Esophagus (tissue), 2 donors: ENCODE measurements around the gene DDRGK1. TPM values are rescaled to one million over a fixed set of nuclear protein-coding genes. Genes with fewer than 3 reads are reported as not detected.

Source experiments
- H3K27ac ChIP-seq, 2 donors: one replicate each; pipeline ENCODE4 v1.5.1; 2013; ENCODE audit warnings: low read depth in 2 of 2, mild to moderate bottlenecking in 2 of 2, inconsistent platforms in 1 of 2, low read length in 1 of 2, moderate library complexity in 1 of 2
- H3K27me3 ChIP-seq, 2 donors: one replicate each; pipeline ENCODE4 v1.6.1; 2013; ENCODE audit warnings: low read length in 2 of 2, control low read depth in 1 of 2, mild to moderate bottlenecking in 1 of 2; ENCODE audit not compliant: insufficient read depth in 2 of 2, control insufficient read depth in 1 of 2
- H3K36me3 ChIP-seq, 2 donors: one replicate each; pipeline ENCODE4 v1.6.1; 2013; ENCODE audit warnings: low read length in 1 of 2; ENCODE audit not compliant: control insufficient read depth in 2 of 2, insufficient read depth in 2 of 2
- H3K4me1 ChIP-seq, 2 donors: one replicate each; pipeline ENCODE4 v1.6.1; 2013; ENCODE audit warnings: low read length in 1 of 2; ENCODE audit not compliant: control insufficient read depth in 2 of 2, insufficient read depth in 2 of 2
- H3K4me3 ChIP-seq, 2 donors: one replicate each; pipeline ENCODE4 v1.5.1; 2013; ENCODE audit warnings: low read length in 2 of 2, mild to moderate bottlenecking in 2 of 2, low read depth in 1 of 2, moderate library complexity in 1 of 2
- H3K9me3 ChIP-seq, 2 donors: one replicate each; pipeline ENCODE4 v1.6.1; 2013; ENCODE audit warnings: mild to moderate bottlenecking in 2 of 2, low read depth in 1 of 2, low read length in 1 of 2, moderate library complexity in 1 of 2; ENCODE audit not compliant: control insufficient read depth in 2 of 2, insufficient read depth in 1 of 2
- WGBS, 2 donors: extraction: QIAGEN DNeasy Blood & Tissue Kit; methylation state at CpG; one replicate each; pipeline ENCODE4 v1.1.7; 2013; 5-methylcytosine and 5-hydroxymethylcytosine counted together
- polyA plus RNA-seq, 2 donors: library from polyadenylated mRNA; stranded (reverse); fragments of 200-250 nt; gene quantifications; one replicate each; pipeline ENCODE4 v1.2.3, GENCODE V29; 2013
- donor health status: healthy with polysubstance abuse.
- donor health status: Bipolar disorder and iron deficiency.

Gene DDRGK1
- polyA plus RNA-seq, result 10 to 100 TPM; 24.0 to 45.8 TPM

GRCh38 chr20:3204124-3204794 is at the start of gene DDRGK1:
Gene DDRGK1, minus strand, starts transcription at chr20:3204682. Its CDS starts 55 bp downstream, at chr20:3204627.
- Histone ChIP-seq H3K27ac (peak within 1 kb of the TSS; percentile 91 to 98), H3K9me3 (no peaks in the 10 kb centered on the region), H3K4me3 (peak within 1 kb of the TSS; percentile 88 to 89), H3K27me3 (no peaks in the 10 kb centered on the region), H3K4me1 (peaks cover 6 to 9% of the 10 kb centered on the region in 2 donors), H3K36me3 (peaks cover 11 to 15% of the 10 kb centered on the region in 2 donors)
- WGBS, 2 donors, result 0% methylated on average over 48 of the region's 48 CpGs

- Histone ChIP-seq H3K27ac (no peak overlapping the region), H3K4me3 (no peak overlapping the region), H3K36me3 (peaks cover 3 to 25% of the 10 kb centered on the region in 2 donors), H3K4me1 (peaks cover 0 to 2% of the 10 kb centered on the region in 2 donors), H3K9me3 (no peaks in the 10 kb centered on the region), H3K27me3 (no peaks in the 10 kb centered on the region)
- WGBS, 2 donors, result 37 to 56% methylated on average over 8 of the region's 8 CpGs
Measured at GRCh38 chr20:3251806-3252205, 47.3 kb upstream of the DDRGK1 start.

- H3K9me3 ChIP-seq, result no peaks in the 10 kb centered on the region
- H3K36me3 ChIP-seq, result peaks cover 3 to 12% of the 10 kb centered on the region in 2 donors
- H3K4me3 ChIP-seq, result no peak overlapping the region
- WGBS, 2 donors, result 62 to 83% methylated on average over 10 of the region's 10 CpGs
- H3K4me1 ChIP-seq, result peaks cover 0 to 2% of the 10 kb centered on the region in 2 donors
- H3K27ac ChIP-seq, result no peak overlapping the region
- H3K27me3 ChIP-seq, result no peaks in the 10 kb centered on the region
Measured at GRCh38 chr20:3250091-3250504, 45.6 kb upstream of the DDRGK1 start.

GRCh38 chr20:3248993-3249347 is 44.5 kb upstream of the DDRGK1 start:
- H3K27me3 ChIP-seq, result no peaks in the 10 kb centered on the region
- no peak overlapping the region for H3K27ac ChIP-seq
- WGBS, 2 donors, result 15 to 17% methylated on average over 18 of the region's 18 CpGs
- peaks cover 3 to 6% of the 10 kb centered on the region in 2 donors for H3K36me3 ChIP-seq
- H3K4me3 ChIP-seq, result no peak overlapping the region
- peaks cover 0 to 4% of the 10 kb centered on the region in 2 donors for H3K4me1 ChIP-seq
- H3K9me3 ChIP-seq, result no peaks in the 10 kb centered on the region

GRCh38 chr20:3248167-3248992 is 43.9 kb upstream of the DDRGK1 start:
- H3K27me3 ChIP-seq, result no peaks in the 10 kb centered on the region
- H3K4me1 ChIP-seq, result peaks cover 0 to 4% of the 10 kb centered on the region in 2 donors
- no peak overlapping the region for H3K4me3 ChIP-seq
- peaks cover 3 to 6% of the 10 kb centered on the region in 2 donors for H3K36me3 ChIP-seq
- 12% methylated on average over 53 of the region's 53 CpGs for whole genome bisulfite sequencing, 2 donors
- no peaks in the 10 kb centered on the region for H3K9me3 ChIP-seq
- no peak overlapping the region for H3K27ac ChIP-seq

GRCh38 chr20:3247638-3248037 is 43.2 kb upstream of the DDRGK1 start:
- peaks cover 0 to 4% of the 10 kb centered on the region in 2 donors for H3K4me1 ChIP-seq
- peaks cover 3 to 6% of the 10 kb centered on the region in 2 donors for H3K36me3 ChIP-seq
- no peak overlapping the region for H3K4me3 ChIP-seq
- H3K9me3 ChIP-seq, result no peaks in the 10 kb centered on the region
- H3K27ac ChIP-seq, result no peak overlapping the region
- 67 to 75% methylated on average over 4 of the region's 4 CpGs for WGBS, 2 donors
- H3K27me3 ChIP-seq, result no peaks in the 10 kb centered on the region

GRCh38 chr20:3246682-3247081 is 42.2 kb upstream of the DDRGK1 start:
- H3K27me3 ChIP-seq, result no peaks in the 10 kb centered on the region
- no peak overlapping the region for H3K4me3 ChIP-seq
- H3K9me3 ChIP-seq, result no peaks in the 10 kb centered on the region
- WGBS, 2 donors, result 92 to 93% methylated on average over 1 of the region's 1 CpG
- no peaks in the 10 kb centered on the region for H3K36me3 ChIP-seq
- H3K4me1 ChIP-seq, result peaks cover 0 to 3% of the 10 kb centered on the region in 2 donors
- H3K27ac ChIP-seq, result no peak overlapping the region

GRCh38 chr20:3245711-3246110 is 41.2 kb upstream of the DDRGK1 start:
- H3K9me3 ChIP-seq, result no peaks in the 10 kb centered on the region

GRCh38 chr20:3245156-3245555 is 40.7 kb upstream of the DDRGK1 start:
- H3K27me3 ChIP-seq, result no peaks in the 10 kb centered on the region
- peaks cover 0 to 6% of the 10 kb centered on the region in 2 donors for H3K4me1 ChIP-seq
- 52 to 63% methylated on average over 2 of the region's 2 CpGs for WGBS, 2 donors

More at GRCh38 chr20:3245711-3246110, 41.2 kb upstream of the DDRGK1 start:
- no peak overlapping the region for H3K27ac ChIP-seq
- H3K4me1 ChIP-seq, result peaks cover 0 to 3% of the 10 kb centered on the region in 2 donors
- no peak overlapping the region for H3K4me3 ChIP-seq
- H3K27me3 ChIP-seq, result no peaks in the 10 kb centered on the region
- WGBS, 2 donors, result 45 to 56% methylated on average over 4 of the region's 4 CpGs
- no peaks in the 10 kb centered on the region for H3K36me3 ChIP-seq

More at GRCh38 chr20:3245156-3245555, 40.7 kb upstream of the DDRGK1 start:
- H3K4me3 ChIP-seq, result no peak overlapping the region
- no peaks in the 10 kb centered on the region for H3K36me3 ChIP-seq
- no peaks in the 10 kb centered on the region for H3K9me3 ChIP-seq
- H3K27ac ChIP-seq, result no peak overlapping the region
